ENCODE data around the gene CHST13. TPM values are rescaled to one million over a fixed set of nuclear protein-coding genes. Genes with fewer than 3 reads are reported as not detected.

Gene CHST13
- total RNA-seq, 3 donors from 2014 or later = not detected

DNA sequence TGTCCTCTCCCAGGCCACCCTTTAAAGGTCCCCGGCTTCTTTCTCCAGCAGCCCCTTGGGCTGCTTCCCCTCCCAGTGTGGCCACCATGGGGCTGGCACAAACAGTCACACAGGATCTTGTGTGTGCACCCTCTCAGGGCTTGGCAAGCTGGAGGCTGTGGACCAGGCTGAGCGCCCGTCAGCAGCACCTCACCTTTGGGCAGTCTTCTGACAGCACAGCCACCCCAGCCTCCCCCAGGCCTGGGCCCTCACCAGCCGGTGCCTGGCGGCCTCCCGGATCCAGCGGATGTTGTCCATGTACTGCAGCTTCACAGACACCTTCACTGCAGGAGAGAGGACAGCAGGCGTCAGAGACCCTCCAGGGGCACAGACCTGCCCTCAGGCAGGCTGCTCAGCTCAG is 28.2 kb upstream of the CHST13 start:
- Mint-ChIP-seq H3K27me3 (ENCODE audit: low read depth) (no peaks in the 10 kb centered on the region), H3K9me3 (no peaks in the 10 kb centered on the region), H3K4me1 (ENCODE audit: low read depth) (peaks cover 2% of the 10 kb centered on the region), H3K4me3 (no peak overlapping the region), H3K36me3 (ENCODE audit: insufficient read depth) (no peaks in the 10 kb centered on the region)
- DNase-seq (no peak), ATAC-seq (no peak)

DNA sequence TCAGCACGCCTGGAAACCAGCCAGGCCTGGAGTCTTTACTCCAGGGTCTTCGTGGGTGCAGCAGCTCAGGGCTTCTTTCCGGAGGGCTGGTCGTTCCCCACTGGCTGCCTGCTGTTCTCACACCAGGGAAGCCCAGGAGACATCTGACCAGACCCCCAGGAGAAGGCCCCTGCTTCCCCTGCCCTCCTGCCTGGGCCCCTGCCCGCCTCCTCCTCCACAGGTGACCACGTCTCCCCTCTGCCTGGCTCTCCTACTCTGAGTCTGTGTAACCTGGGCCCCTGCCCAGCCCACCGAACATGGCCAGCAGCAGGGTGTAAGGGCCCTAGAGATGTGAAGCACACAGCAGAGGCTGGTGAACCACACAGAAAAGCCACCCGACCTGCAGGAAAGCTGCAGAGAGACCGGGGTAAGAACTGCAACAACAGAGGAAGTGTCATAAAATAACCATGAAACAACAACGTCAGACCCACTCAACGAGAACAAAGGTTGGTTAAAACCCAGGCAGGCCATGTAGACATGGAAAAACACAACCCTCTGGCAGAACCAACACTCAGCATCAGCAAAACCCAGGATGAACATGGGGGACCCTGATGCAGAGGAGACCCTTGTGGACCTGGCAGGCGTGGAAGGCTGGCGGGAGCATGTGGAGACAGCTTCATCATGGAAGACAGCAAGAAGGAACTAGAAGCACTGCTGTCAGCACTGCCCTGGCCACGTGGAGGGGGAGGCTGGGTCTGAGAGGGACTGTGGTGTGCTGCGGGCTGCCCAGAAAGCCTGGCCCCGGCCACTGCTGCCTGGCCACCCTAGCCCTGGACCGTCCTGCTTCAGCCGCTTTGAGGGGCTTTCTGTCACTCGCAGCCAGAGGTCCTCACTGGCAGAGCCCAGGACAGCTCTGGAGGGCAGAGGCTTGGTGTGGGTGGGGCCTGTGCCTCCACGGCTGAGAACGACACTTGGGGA is 26.8 kb upstream of the CHST13 start:
- Mint-ChIP-seq H3K9me3 (no peaks in the 10 kb centered on the region), H3K4me3 (no peak overlapping the region), H3K27me3 (ENCODE audit: low read depth) (no peaks in the 10 kb centered on the region), H3K36me3 (ENCODE audit: insufficient read depth) (no peaks in the 10 kb centered on the region), H3K4me1 (ENCODE audit: low read depth) (peaks cover 2% of the 10 kb centered on the region)
- ATAC-seq (no peak), DNase-seq (no peak)

DNA sequence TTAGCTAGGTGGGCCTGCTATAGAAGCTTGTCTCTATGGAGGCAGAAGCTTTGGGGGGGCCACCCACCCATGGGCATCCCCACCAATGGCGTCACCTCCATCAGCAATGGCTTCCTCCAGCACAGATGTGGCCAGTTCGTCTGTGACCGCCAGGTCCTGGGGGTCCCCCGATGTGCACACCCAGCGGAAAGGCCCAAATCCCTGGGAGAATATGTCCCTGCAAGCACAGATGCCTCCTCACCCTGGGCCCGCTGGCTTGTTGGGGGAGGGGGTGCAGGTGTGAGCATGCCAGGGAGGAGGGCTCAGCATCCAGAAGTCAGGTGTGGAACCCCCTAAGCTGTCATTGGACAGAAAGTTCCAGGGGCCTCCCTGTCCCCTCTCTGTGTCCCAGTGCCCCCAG is 26.0 kb upstream of the CHST13 start:
- H3K4me3 Mint-ChIP-seq = no peak overlapping the region
- ATAC-seq (no peak), DNase-seq (no peak)
- H3K27me3 Mint-ChIP-seq (ENCODE audit: low read depth) = no peaks in the 10 kb centered on the region
- H3K4me1 Mint-ChIP-seq (ENCODE audit: low read depth) = peaks cover 2% of the 10 kb centered on the region
- no peaks in the 10 kb centered on the region for H3K9me3 Mint-ChIP-seq
- H3K36me3 Mint-ChIP-seq (ENCODE audit: insufficient read depth) = no peaks in the 10 kb centered on the region

GRCh38 chr3:126498461-126498860 is 25.5 kb upstream of the CHST13 start:
- Mint-ChIP-seq H3K36me3 (ENCODE audit: insufficient read depth) (no peaks in the 10 kb centered on the region), H3K4me3 (no peak overlapping the region), H3K4me1 (ENCODE audit: low read depth) (peaks cover 2% of the 10 kb centered on the region), H3K27me3 (ENCODE audit: low read depth) (no peaks in the 10 kb centered on the region), H3K9me3 (no peaks in the 10 kb centered on the region)
- DNase-seq (no peak), ATAC-seq (no peak)

GRCh38 chr3:126498929-126499328 is 25.0 kb upstream of the CHST13 start:
- Mint-ChIP-seq H3K27me3 (ENCODE audit: low read depth) (no peaks in the 10 kb centered on the region), H3K36me3 (ENCODE audit: insufficient read depth) (no peaks in the 10 kb centered on the region), H3K9me3 (no peaks in the 10 kb centered on the region), H3K4me1 (ENCODE audit: low read depth) (peaks cover 2% of the 10 kb centered on the region), H3K4me3 (no peak overlapping the region)
- DNase-seq (no peak), ATAC-seq (no peak)

DNA sequence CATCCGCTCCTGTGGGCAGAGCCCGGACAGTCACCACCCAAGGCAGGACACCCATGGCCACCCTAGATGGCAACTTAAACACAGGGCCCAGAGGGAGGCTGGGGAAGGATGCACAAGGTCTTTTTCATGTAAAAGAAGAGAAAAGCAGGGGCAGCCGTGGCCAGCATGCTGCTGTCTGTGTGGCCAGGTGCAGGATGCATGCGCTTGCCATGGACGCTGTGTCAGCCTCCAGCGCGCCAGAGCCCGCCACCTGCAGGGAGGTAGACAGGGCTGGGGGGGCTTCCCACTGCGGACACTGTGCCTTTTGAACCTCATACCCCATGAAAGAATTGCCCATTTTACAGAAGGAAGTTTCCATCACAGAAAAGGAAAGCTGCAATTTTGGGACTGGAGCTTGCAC is 24.6 kb upstream of the CHST13 start:
- no peak for DNase-seq
- H3K9me3 Mint-ChIP-seq = no peaks in the 10 kb centered on the region
- no peak overlapping the region for H3K4me3 Mint-ChIP-seq
- no peaks in the 10 kb centered on the region for H3K4me1 Mint-ChIP-seq (ENCODE audit: low read depth)
- no peaks in the 10 kb centered on the region for H3K36me3 Mint-ChIP-seq (ENCODE audit: insufficient read depth)
- H3K27me3 Mint-ChIP-seq (ENCODE audit: low read depth) = no peaks in the 10 kb centered on the region
- ATAC-seq = no peak

- DNase-seq = no peak
- Mint-ChIP-seq H3K36me3 (ENCODE audit: insufficient read depth) (no peaks in the 10 kb centered on the region), H3K4me3 (no peak overlapping the region), H3K9me3 (no peaks in the 10 kb centered on the region), H3K4me1 (ENCODE audit: low read depth) (no peaks in the 10 kb centered on the region), H3K27me3 (ENCODE audit: low read depth) (peaks cover 2% of the 10 kb centered on the region)
- no peak for ATAC-seq
These were observed 23.9 kb upstream of the CHST13 start for GRCh38 chr3:126500016-126500415.

- DNase-seq (no peak), ATAC-seq (no peak)
- no peaks in the 10 kb centered on the region for H3K9me3 Mint-ChIP-seq
- H3K27me3 Mint-ChIP-seq (ENCODE audit: low read depth) = peaks cover 4% of the 10 kb centered on the region
- H3K4me3 Mint-ChIP-seq = no peak overlapping the region
- no peaks in the 10 kb centered on the region for H3K36me3 Mint-ChIP-seq (ENCODE audit: insufficient read depth)
- no peaks in the 10 kb centered on the region for H3K4me1 Mint-ChIP-seq (ENCODE audit: low read depth)
These were observed 22.9 kb upstream of the CHST13 start for GRCh38 chr3:126501054-126501453.

GRCh38 chr3:126501736-126502135 is 22.2 kb upstream of the CHST13 start:
- no peaks in the 10 kb centered on the region for H3K9me3 Mint-ChIP-seq
- H3K27me3 Mint-ChIP-seq (ENCODE audit: low read depth) = peaks cover 6% of the 10 kb centered on the region
- H3K36me3 Mint-ChIP-seq (ENCODE audit: insufficient read depth) = no peaks in the 10 kb centered on the region
- no peak overlapping the region for H3K4me3 Mint-ChIP-seq
- ATAC-seq (no peak), DNase-seq (no peak)
- H3K4me1 Mint-ChIP-seq (ENCODE audit: low read depth) = no peaks in the 10 kb centered on the region

GRCh38 chr3:126502656-126503055 is 21.3 kb upstream of the CHST13 start:
- Mint-ChIP-seq H3K27me3 (ENCODE audit: low read depth) (peaks cover 6% of the 10 kb centered on the region), H3K4me3 (no peak overlapping the region), H3K4me1 (ENCODE audit: low read depth) (no peaks in the 10 kb centered on the region), H3K36me3 (ENCODE audit: insufficient read depth) (no peaks in the 10 kb centered on the region), H3K9me3 (no peaks in the 10 kb centered on the region)
- ATAC-seq (no peak), DNase-seq (no peak)

DNA sequence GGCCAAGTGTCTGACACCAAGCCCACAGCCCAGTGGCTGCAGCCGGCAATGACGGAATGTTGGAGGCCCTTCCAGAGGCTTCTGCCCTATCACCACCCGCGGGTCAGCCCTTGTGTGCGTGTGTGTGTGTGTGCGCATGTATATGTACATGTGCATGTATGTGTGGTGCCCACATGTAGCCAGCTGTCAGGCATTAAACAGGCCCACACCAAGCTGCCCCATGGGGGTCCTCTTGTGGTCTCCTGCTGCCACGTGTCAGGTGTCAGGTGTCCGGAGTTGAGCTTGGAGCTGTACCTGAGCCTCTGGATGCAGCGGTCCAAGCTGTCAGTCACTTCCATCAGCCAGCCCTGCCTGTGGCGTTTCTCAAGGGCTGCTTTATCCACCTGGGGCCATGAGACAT is 20.3 kb upstream of the CHST13 start:
- peaks cover 6% of the 10 kb centered on the region for H3K27me3 Mint-ChIP-seq (ENCODE audit: low read depth)
- H3K9me3 Mint-ChIP-seq = no peaks in the 10 kb centered on the region
- H3K4me3 Mint-ChIP-seq = no peak overlapping the region
- ATAC-seq (no peak), DNase-seq (no peak)
- no peaks in the 10 kb centered on the region for H3K4me1 Mint-ChIP-seq (ENCODE audit: low read depth)
- no peaks in the 10 kb centered on the region for H3K36me3 Mint-ChIP-seq (ENCODE audit: insufficient read depth)

- H3K4me3 Mint-ChIP-seq = no peak overlapping the region
- peaks cover 6% of the 10 kb centered on the region for H3K27me3 Mint-ChIP-seq (ENCODE audit: low read depth)
- ATAC-seq (no peak), DNase-seq (no peak)
- no peaks in the 10 kb centered on the region for H3K9me3 Mint-ChIP-seq
- H3K4me1 Mint-ChIP-seq (ENCODE audit: low read depth) = no peaks in the 10 kb centered on the region
- no peaks in the 10 kb centered on the region for H3K36me3 Mint-ChIP-seq (ENCODE audit: insufficient read depth)
These were observed 16.1 kb upstream of the CHST13 start for GRCh38 chr3:126507886-126508285.

DNA sequence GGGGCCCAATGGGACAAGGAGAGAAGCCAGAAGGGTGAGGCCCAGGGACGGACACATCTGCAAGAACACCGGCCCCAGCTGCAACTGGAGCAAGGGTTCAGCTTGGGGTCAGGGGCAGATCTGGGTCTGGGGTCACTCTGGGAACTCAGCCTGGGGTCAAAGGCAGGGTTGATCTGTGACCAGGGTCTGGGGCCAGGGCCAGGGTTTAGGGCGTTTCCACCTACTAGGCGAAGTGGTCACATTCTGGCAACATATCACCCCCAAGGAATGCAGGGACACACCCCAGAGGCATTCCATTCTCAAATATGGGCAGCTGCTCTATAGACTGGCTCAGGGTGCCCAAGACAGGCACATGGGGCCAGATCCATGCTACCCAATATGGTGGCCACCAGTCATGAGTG is 15.4 kb upstream of the CHST13 start:
- ATAC-seq = no peak

DNA sequence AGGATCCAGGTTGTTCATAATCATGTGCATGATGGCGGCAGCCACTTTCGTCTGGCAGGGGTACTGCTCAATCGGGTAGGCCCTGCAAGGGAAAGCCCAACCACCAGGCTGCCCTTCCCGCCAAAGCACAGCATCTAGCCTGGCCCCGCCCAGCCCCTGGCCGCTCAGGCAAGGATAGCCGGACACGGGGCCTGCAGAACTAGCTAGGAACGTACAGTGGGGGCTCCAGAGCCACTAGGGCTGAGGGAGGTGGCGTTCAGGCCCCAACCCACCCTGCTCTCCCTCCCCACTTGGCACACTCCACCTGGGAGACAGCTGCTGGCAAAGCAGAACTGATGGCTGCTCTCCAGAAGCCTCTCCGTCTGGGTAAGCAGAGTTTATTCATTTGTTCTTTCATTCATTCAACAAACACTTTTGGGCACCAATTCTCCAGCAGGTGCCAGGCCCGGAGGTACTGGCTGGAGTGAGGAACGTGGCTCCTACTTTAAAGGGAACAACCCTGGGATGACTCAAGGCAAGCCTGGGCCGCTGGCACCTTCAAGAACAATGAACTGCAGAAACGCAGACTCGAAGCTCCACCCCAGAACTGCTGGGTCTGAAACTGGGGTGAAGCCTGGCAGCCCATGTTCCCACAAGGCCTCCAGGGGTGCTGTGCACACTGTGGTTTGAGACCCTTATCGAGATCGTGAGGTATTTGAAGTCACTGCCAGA is 14.2 kb upstream of the CHST13 start:
- Mint-ChIP-seq H3K4me3 (no peak overlapping the region), H3K36me3 (ENCODE audit: insufficient read depth) (no peaks in the 10 kb centered on the region), H3K27me3 (ENCODE audit: low read depth) (peaks cover 6% of the 10 kb centered on the region), H3K9me3 (no peaks in the 10 kb centered on the region), H3K4me1 (ENCODE audit: low read depth) (no peaks in the 10 kb centered on the region)
- DNase-seq (no peak), ATAC-seq (no peak)

More for the DNA sequence above, 15.4 kb upstream of the CHST13 start:
- Mint-ChIP-seq H3K27me3 (ENCODE audit: low read depth) (peaks cover 6% of the 10 kb centered on the region), H3K36me3 (ENCODE audit: insufficient read depth) (no peaks in the 10 kb centered on the region), H3K4me3 (no peak overlapping the region), H3K4me1 (ENCODE audit: low read depth) (no peaks in the 10 kb centered on the region), H3K9me3 (no peaks in the 10 kb centered on the region)
- no peak for DNase-seq
